GM21515 (cell line): Measurements from ENCODE around the gene VSTM4.

Experiments used
- ATAC-seq: cut with Tn5 transposase; IDR thresholded peaks from one replicate; pipeline ENCODE4 v1.9.1; 2021; ENCODE audit not compliant: unreplicated experiment

VSTM4 gene

GRCh38 chr10:49010295-49010694 is 105.0 kb downstream of the VSTM4 start:
- ATAC-seq, result no peak

DNA sequence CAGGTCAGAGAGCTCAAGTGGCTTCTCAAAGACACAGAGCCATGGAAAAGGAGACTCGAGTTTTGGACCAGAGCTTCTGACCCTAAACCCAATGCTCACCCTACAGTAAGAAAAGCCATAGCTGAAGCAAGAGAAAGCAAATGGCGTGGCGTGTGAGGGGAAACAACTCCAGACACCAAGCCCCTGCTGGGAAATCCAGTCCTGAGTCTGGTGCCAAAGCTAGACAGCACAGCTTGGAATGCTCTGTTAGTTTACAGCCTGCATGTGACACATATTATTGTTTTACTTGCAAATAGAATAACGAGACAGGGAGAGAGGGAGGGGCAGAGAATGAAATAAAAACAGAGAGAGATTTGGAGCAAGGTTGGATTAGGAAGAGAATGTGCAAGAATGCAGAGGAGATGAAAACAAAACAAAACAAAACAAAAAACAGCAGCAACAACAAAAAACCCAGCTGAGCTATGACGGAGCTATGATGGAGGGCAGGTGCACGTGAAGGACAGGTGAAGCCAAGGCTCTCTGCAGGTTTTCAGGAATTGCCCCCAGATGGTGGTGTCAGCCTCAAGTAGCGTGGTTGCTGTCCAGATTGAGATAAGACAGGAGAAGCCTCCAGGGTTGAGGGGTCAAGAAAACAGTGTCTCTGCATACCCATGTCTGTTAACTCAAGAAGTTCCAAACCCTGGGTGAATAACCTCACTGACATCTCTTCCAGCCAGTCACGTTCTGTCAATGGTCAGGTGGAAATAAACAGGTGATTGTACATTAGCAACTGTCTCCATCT is 105.9 kb downstream of the VSTM4 start:
- ATAC-seq, result no peak

DNA sequence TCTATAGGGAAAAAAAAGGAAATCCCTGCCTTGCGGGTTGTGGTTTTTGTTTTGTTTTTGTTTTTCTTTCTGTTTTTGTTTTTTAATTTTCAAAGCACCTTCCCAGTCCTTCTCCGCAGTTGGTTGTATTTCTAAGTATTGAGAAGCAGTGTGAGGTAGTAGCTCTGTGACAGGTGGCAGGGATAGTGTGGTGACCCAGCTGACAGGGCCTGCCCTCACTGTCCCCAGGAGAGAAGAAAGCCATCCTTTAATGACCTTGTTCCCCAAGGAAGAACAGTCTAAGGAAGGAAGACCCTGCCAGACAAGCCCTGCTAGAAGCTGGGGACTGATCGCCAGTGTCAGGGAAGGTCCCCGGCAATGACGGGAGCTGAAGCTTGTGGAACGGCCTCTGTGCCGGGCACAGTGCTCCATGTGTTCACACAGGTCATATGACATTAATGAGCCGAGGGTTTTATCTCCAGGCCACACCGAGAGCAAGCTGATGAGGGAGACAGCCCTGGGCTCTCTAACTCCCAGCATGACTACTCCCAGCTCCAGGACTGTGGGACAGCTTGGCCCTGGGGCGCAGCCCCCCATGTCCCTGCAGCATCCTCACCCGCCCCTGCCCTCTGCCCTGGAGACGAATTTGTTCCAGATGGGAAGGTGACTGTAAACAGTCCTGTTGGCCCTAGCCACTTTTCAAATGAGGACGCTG is 106.7 kb downstream of the VSTM4 start:
- no peak for ATAC-seq

GRCh38 chr10:49008091-49008490 is 107.2 kb downstream of the VSTM4 start:
- no peak for ATAC-seq

GRCh38 chr10:49007129-49007528 is 108.2 kb downstream of the VSTM4 start:
- no peak for ATAC-seq

DNA sequence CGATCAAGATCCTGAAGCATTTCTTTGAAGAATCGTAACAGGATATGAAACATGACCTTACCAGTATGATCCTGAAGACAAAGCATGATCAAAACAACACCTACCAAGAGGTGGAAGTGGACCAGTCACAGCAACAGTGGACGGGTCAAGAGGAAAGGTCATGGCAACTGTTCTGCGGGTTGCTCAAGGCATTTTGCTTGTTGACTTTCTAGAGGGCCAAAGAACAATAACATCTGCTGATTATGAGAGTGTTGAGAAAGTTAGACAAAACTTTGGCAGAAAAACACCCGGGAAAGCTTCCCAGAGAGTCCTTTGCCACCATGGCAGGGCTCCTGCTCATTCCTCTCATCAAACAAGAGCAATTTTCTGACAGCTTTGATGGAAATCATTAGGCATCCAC is 110.1 kb downstream of the VSTM4 start:
- ATAC-seq, result no peak

DNA sequence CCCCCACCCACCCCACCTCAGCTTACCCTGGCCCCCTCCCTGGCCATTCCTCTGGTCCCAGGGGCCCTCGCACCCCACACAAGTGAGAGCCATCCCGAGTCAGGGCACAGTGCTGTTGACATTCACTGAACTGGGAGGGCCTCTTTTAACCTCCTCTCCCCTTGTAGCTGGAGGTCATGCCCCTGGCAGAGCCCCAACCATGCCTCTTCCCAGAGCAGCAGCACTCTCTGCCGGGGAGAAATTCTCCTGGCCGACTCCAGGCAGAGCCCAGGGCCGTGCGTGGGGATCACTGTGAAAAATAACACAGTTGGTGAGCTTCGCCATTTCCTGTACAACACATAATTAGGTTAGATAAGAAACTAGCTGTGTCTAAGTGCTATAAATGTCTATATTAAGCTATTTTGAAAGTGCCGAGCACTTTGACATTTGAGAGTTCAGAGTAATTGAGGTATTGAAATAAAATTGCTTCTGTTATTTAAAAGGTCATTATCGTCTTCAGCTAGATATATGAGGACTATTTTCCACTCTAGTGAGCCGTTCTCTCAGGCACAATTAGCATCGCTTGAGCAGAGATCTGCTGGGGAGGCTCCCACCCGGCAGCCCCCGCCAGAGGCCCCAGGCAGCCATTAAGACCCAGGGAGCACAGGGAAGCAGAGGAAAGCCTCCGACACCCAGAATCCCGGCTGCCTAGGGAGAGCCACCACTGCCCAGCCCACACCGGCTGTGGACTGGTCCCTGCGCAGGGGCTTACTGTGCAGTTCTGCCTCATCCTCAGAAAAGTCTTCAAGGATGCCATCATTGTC is 113.3 kb downstream of the VSTM4 start:
- ATAC-seq, result no peak

GRCh38 chr10:49001402-49001801 is 113.9 kb downstream of the VSTM4 start:
- ATAC-seq, result no peak

DNA sequence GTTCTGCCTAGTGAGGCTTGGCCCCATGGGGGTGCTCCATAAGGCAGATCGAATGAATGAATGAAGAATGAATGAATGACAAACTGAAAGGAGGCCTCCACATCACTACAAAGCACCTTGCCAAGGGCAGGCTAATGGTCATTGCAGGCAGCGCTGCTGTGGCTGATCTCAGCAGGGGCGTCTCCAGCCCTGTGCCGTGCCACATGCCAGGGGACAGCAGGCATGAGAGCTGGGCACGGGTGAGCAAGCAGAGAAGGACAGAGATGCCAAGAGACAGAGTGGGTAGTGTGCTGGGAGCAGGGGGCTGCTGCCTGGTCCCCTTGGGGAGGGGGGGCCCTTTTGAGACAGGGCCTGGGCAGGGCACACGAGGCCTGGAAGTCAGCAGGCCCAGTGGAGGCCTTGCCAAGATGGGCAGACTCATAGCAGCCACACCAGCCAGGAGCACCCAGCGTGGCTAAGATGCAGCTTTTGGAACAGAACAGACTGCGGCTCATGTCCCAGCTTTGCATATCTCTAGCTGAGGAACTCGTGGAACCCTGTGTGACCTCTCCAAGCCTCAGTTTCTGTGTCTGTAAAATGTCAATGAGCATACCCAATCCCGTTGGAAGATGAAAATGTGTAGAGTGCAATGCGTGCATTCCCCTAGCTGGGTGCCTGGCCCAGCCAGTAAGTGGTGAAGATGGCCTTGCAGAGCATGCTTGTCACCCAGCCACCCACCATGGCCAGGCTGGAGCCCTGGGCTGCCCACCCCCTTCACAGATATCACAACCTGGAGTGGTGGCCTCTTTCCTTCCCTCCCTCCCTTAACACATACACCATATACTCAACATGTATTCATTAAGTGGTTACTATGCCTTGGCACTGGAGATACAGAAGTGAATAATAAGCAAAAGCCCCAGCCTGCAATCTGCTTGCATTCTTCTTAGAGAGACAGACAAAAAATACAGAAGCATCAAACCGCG is 114.6 kb downstream of the VSTM4 start:
- no peak for ATAC-seq

DNA sequence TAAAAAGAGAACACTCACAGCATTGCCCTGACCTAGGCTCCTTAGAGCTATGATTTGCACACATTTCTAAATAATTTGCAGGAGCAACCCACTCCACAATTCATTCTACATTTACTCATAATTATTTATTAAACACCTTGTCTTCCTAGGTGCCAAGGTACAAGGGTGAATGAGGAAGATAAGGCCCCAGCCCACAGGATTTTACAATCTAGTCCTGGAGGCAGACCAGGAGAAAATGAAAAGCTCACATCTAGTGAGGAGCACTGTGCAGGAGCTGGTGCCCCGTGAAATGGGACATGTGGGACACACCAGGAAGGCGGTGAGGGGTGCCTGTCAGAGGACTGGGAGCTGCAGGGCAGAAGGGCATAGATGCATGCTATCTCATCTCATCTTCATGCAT is 116.0 kb downstream of the VSTM4 start:
- ATAC-seq, result no peak

DNA sequence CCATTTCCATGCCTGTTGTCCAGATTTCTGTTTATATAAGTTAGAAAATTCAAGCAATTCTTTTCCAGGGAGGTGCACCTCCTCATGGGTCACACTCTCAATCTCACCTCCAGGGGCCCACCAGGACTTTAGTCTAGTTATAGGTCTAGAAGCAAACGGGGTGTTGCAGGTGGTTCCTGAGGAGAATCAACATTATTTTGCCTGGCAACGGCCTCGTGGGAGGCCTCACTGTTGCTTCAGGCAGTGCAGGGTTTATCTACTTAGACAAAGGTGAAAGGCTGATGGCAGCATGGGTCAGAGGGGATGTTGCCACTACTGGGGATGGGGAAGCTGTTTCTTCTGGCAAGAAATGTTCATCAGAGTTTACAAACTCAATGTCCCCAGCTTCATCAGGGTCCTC is 119.0 kb downstream of the VSTM4 start:
- no peak for ATAC-seq

- ATAC-seq, result no peak
Measured at GRCh38 chr10:48993627-48994026, 121.7 kb downstream of the VSTM4 start.

GRCh38 chr10:48990226-48990625 is 125.1 kb downstream of the VSTM4 start:
- ATAC-seq, result no peak

DNA sequence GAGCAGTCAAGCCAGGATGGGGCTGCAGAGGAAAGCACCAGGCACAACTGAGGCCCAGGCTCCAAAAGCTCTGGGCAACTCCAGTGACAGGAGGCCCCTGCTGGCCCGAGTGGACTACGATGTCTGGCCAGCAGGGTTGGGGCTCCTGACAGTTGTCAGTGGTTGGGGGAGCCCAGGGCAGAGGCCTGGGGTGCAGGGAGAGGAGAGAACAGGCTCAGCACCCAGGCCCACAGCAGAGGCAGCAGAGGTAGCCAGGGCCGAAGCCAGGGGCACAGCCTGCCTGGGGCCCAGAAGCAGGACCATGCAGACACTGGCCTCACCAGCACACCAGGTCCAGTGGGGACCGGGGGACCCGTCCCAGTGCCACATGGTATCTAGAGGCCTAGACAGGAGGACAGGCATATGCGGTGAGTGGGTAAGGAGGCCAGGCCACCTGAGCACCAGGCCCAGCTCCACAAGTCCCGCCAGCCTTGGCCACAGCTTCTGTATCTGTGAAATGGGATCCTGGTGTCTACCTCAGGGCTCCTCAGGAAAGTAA is 129.6 kb downstream of the VSTM4 start:
- ATAC-seq, result no peak

GRCh38 chr10:48983648-48984351 is 131.5 kb downstream of the VSTM4 start:
- no peak for ATAC-seq

- no peak for ATAC-seq
Measured at GRCh38 chr10:48982584-48982983, 132.7 kb downstream of the VSTM4 start.

DNA sequence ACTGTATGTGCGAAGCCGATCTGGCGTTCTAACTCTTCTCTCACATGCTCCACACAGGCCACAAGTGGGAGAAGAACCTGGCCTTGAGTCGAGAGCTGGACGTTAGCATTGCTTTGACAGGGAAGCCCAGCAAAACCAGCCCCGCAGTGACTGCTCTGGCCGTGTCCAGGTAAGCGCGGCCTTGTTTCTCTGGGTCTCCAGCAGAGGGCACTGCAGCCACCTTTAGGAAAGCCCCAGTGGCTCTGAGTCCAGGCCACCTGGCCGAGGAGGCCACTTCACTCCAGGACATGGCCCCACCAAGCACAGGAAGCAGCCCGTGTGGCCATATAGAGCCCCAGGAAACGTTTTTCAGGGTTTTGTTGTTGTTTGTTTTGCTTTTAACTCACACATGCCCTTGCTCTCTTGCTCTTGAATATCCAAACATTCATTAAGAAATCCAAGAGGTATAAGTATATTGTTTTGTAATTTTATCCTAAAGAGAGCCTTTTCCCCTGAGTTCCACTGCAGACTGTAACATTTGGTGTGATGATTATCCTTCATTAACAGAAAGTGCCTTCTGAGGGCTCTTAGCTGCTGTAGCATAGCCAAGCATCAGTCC is 133.9 kb downstream of the VSTM4 start:
- ATAC-seq, result no peak

DNA sequence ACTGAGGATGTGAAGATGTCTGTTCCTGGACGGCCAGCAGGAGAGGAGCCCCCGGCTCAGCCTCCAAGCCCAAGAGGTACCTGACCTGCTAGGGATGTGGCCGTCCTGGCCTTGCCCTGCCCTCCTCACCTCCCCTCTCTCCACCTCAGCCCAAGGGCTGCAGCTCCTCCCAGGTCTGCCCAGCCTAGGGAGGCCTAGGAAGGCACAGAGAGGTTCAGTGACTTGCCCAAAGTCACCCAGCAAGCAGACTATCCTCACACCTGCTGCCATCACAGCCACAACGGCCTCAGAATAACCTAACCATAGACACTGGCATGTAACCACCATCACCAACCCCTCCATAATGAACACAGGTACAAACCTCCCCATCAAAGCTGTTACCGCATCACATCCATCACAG is 137.0 kb downstream of the VSTM4 start:
- no peak for ATAC-seq

- ATAC-seq, result no peak
Measured at GRCh38 chr10:48976196-48976595, 139.1 kb downstream of the VSTM4 start.
